WI38 (cell line): ENCODE results near the gene GP1BB.

ENCODE experiments used
- H3K4me3 ChIP-seq: 2 replicates; pipeline ENCODE4 v1.5.1; 2011; ENCODE audit warnings: low read depth, mild to moderate bottlenecking, control low read depth, low read length
- CTCF ChIP-seq: IDR thresholded peaks from 2 replicates; pipeline ENCODE4 v1.5.1; 2012; ENCODE audit warnings: low read depth, mild to moderate bottlenecking, control low read depth, low read length

Gene GP1BB

GRCh38 chr22:19756288-19757128, 33.2 kb downstream of the GP1BB start:
- TF ChIP-seq CTCF, result 0 out of 2 replicates have a peak, but pooled peaks have one; percentile 28
- no peak overlapping the region; the same call in 1 of the 2 replicates for H3K4me3 ChIP-seq

GRCh38 chr22:19757140-19757984, 34.0 kb downstream of the GP1BB start:
- no peak for TF ChIP-seq CTCF
- H3K4me3 ChIP-seq, result no peak overlapping the region; the same call in 1 of the 2 replicates

- TF ChIP-seq CTCF, result no peak
- H3K4me3 ChIP-seq, result no peak overlapping the region
Measured at GRCh38 chr22:19757985-19758895, 34.9 kb downstream of the GP1BB start.

GRCh38 chr22:19758896-19759426, 35.6 kb downstream of the GP1BB start:
- no peak for TF ChIP-seq CTCF
- H3K4me3 ChIP-seq, result no peak overlapping the region

GRCh38 chr22:19759427-19760057, 36.2 kb downstream of the GP1BB start:
- no peak overlapping the region for H3K4me3 ChIP-seq

More at GRCh38 chr22:19759427-19760057, 36.2 kb downstream of the GP1BB start:
- TF ChIP-seq CTCF, result no peak
